Testis (tissue), 3 donors: ENCODE results near the gene GSG1L. TPM values are rescaled to one million over a fixed set of nuclear protein-coding genes. Genes with fewer than 3 reads are reported as not detected.

Experiments
- DNase-seq: peaks from one replicate; pipeline ENCODE4 v3.0.0-alpha.2; 2019
- H3K27ac ChIP-seq, 2 donors: fragments of 200-600 bp; sonication (generic); one replicate each; pipeline ENCODE4 v1.5.1; 2019
- H3K27me3 ChIP-seq: fragments of 200-600 bp; sonication (generic); one replicate; pipeline ENCODE4 v1.5.1; 2019
- H3K36me3 ChIP-seq: fragments of 200-600 bp; sonication (generic); one replicate; pipeline ENCODE4 v1.5.1; 2017; ENCODE audit warnings: low read depth; ENCODE audit errors: missing control alignments
- H3K4me1 ChIP-seq: fragments of 200-600 bp; sonication (generic); one replicate; pipeline ENCODE4 v1.5.1; 2019
- H3K4me3 ChIP-seq, 2 donors: fragments of 200-600 bp; sonication (generic); one replicate each; pipeline ENCODE4 v1.5.1; 2017 to 2019
- H3K9me3 ChIP-seq: fragments of 200-600 bp; sonication (generic); one replicate; pipeline ENCODE4 v1.5.1; 2017
- POLR2A ChIP-seq: fragments of 450-650 bp; IDR thresholded peaks from one replicate; pipeline ENCODE4 v1.6.1; 2017; ENCODE audit warnings: antibody characterized with exemption, mild to moderate bottlenecking, moderate library complexity
- WGBS, 2 donors: methylation state at CpG; one replicate each; pipeline ENCODE4 v1.1.5; 2018; 5-methylcytosine and 5-hydroxymethylcytosine counted together
- intact Hi-C: fragments of 100-400 bp; cut with DNase I; formaldehyde crosslinking; loops from one replicate; pipeline ENCODE4 v1.15.1; 2023; ENCODE audit warnings: low total_unique reads
- polyA plus RNA-seq: library from polyadenylated mRNA; stranded (reverse); fragments of 350-450 nt; fragmentation: Illumina TruSeq; extraction: RNeasy Lipid Tissue Mini Kit (QIAGEN cat#74804); gene quantifications from one replicate; pipeline ENCODE4 v1.2.3, GENCODE V29; 2014; ENCODE audit warnings: low read depth, low replicate concordance; ENCODE audit not compliant: insufficient read depth
- total RNA-seq, 2 donors: library from RNA; depleted of rRNA; stranded (reverse); fragments of >200 nt; gene quantifications; one replicate each; pipeline ENCODE4 v1.2.3, GENCODE V29; 2016
- TF ChIP-seq, protein P1 (sequence below), 3 experiments: fragments of 450-650 bp in 2 of 3; fragments of 200-600 bp in 1 of 3; sonication (generic) in 1 of 3; IDR thresholded peaks; one replicate each; pipeline ENCODE4 v1.5.1; 2016 to 2019; ENCODE audit warnings: antibody characterized with exemption in 3 of 3, mild to moderate bottlenecking in 2 of 3, moderate library complexity in 1 of 3

GSG1L gene
- total and polyA plus RNA-seq, 3 donors from 2014 or later = 1.1 to 2.8 (median 1.9) TPM

DNA sequence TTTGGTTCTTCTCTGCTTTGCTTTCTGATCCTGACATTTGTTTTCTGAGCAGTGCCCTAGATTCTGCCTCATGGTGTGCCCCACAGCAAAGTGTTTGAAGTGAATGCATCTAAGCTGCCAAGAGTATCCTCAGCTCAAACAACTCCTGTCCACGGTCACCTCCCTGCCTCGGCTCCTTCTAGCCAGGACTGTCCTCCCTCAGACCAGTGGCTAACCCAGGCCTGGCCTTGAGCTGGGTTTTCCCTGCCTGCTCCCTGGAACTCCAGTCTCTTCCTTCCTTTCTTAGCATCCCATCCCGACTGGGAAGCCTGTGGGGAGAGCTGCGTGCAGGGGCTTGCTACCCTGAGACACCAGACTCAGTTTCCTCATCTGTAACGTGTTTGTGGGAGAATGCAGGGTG, 256.5 kb downstream of the GSG1L start:
- intact Hi-C loops = no loop called here
- Histone ChIP-seq H3K9me3 (no peaks in the 10 kb centered on the region), H3K27me3 (no peaks in the 10 kb centered on the region), H3K4me1 (no peaks in the 10 kb centered on the region), H3K36me3 (no peaks in the 10 kb centered on the region), H3K27ac (no peak overlapping the region), H3K4me3 (no peak overlapping the region)
- WGBS, 2 donors = 58 to 66% methylated on average over 5 of the region's 5 CpGs
- no peak for TF ChIP-seq POLR2A
- TF ChIP-seq, protein P1, sequence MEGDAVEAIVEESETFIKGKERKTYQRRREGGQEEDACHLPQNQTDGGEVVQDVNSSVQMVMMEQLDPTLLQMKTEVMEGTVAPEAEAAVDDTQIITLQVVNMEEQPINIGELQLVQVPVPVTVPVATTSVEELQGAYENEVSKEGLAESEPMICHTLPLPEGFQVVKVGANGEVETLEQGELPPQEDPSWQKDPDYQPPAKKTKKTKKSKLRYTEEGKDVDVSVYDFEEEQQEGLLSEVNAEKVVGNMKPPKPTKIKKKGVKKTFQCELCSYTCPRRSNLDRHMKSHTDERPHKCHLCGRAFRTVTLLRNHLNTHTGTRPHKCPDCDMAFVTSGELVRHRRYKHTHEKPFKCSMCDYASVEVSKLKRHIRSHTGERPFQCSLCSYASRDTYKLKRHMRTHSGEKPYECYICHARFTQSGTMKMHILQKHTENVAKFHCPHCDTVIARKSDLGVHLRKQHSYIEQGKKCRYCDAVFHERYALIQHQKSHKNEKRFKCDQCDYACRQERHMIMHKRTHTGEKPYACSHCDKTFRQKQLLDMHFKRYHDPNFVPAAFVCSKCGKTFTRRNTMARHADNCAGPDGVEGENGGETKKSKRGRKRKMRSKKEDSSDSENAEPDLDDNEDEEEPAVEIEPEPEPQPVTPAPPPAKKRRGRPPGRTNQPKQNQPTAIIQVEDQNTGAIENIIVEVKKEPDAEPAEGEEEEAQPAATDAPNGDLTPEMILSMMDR (IDR thresholded peaks at IDR 0.05) = no peak
- DNase-seq = no peak

DNA sequence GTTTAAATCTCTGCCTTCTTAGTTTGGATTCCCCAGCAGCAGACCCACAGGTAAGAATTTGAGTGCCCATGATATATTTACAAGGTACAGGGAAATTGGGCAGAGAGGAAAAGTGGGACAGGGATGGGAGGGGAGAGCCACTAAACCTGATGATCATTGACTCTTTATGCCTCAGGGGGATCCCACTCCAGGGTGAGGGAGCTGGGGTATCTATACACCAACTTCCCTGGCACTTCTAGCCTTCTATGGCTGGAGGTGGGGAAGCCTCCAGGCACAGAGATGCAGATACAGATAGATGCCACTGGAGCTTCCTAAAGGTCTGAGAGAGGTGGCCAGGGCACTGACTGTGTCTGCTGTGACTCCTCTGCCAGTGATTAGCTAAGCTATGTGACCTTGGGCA, 257.1 kb downstream of the GSG1L start:
- intact Hi-C loops = no loop called here
- H3K27me3 ChIP-seq = no peaks in the 10 kb centered on the region
- H3K36me3 ChIP-seq = no peaks in the 10 kb centered on the region
- H3K4me3 ChIP-seq = no peak overlapping the region
- H3K27ac ChIP-seq = no peak overlapping the region
- H3K9me3 ChIP-seq = no peaks in the 10 kb centered on the region
- no peak for DNase-seq
- no peaks in the 10 kb centered on the region for H3K4me1 ChIP-seq
- TF ChIP-seq, protein P1 (IDR thresholded peaks at IDR 0.05) = no peak
- no peak for TF ChIP-seq POLR2A

DNA sequence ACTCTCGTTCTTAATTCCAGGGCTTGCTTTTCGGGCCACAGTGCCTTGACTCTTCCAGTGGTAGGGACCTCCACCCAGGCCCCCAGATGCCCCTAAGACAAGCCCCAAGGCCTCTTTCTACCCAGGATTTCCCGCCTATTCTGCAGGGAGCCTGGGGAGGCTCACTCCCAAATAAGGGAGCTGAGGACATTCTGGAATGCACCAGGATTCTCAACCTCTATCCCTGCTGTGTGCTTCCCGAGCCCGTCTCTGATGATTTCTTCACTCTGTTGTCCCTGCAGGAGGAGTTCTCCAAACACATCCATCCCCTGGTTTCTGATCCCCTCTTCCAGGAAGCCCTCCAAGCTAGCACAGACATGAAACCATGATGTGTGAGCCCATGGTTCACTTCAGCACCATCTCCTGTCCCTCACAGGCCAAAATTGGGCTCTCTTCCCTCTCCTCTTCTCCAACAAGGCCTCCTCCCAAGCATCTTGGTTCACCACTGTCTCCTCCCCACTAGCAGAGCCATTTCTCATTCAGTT, 257.6 kb downstream of the GSG1L start:
- no peaks in the 10 kb centered on the region for H3K9me3 ChIP-seq
- H3K36me3 ChIP-seq = no peaks in the 10 kb centered on the region
- DNase-seq = no peak
- no peak overlapping the region for H3K4me3 ChIP-seq
- intact Hi-C loops = no loop called here
- no peaks in the 10 kb centered on the region for H3K4me1 ChIP-seq
- H3K27ac ChIP-seq = no peak overlapping the region
- no peak for TF ChIP-seq POLR2A
- TF ChIP-seq, protein P1 (IDR thresholded peaks at IDR 0.05) = no peak
- no peaks in the 10 kb centered on the region for H3K27me3 ChIP-seq
- WGBS, 2 donors = 63 to 87% methylated on average over 3 to 5 of the region's 5 CpGs

DNA sequence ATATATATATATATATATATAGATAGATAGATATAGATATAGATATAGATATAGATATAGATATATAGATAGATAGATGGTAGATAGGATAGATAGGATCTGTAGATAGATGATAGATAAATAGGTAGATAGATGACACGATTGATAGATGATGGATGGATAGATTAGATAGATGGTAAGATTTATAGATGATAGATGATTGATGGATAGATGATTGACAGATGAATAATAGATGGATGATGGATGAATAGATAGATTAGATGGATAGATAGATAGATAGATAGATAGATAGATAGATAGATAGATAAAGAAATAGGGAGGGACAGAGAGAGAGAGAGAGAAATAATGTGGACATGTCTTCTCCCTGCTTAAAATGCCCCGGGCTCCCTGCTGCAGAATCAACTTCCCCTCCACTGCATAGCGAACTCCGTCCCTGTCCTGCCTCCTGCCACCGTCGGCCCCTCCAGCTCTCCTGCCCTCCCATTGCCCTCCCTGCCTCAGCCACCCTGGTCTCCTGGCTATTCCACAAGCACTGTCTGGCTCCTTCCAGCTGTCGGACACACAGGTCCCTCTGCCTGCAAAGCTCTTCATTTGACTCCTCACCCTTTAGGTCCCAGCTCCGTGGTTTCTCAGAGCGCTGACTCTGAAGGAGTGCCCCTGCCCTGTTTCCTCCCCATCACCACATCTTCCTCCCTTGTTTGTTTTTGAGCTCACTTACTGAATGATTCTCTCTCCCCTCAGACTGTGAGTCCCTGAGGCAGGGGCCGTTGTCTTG, 259.6 kb downstream of the GSG1L start:
- 38 to 52% methylated on average over 10 of the region's 10 CpGs for WGBS, 2 donors
- no peaks in the 10 kb centered on the region for H3K27me3 ChIP-seq
- no peaks in the 10 kb centered on the region for H3K36me3 ChIP-seq
- intact Hi-C loops = no loop called here
- H3K27ac ChIP-seq = no peak overlapping the region
- TF ChIP-seq, protein P1 (IDR thresholded peaks at IDR 0.05) = no peak
- no peak for TF ChIP-seq POLR2A
- H3K9me3 ChIP-seq = no peaks in the 10 kb centered on the region
- H3K4me3 ChIP-seq = no peak overlapping the region
- no peak for DNase-seq
- H3K4me1 ChIP-seq = no peaks in the 10 kb centered on the region
